Right lobe of liver (tissue), 6 donors: ENCODE measurements around the gene STK17B. TPM values are rescaled to one million over a fixed set of nuclear protein-coding genes. Genes with fewer than 3 reads are reported as not detected.

Source experiments
- ATAC-seq, 4 donors: fragments of 200-7000 bp; cut with Tn5 transposase; one replicate each; pipeline ENCODE4 v1.9.1; 2020; ENCODE audit warnings: mild to moderate bottlenecking in 4 of 4, moderate library complexity in 4 of 4
- DNase-seq, 3 donors: peaks; one replicate each; pipeline ENCODE4 v3.0.0-alpha.2; 2020
- H3K27ac ChIP-seq, 3 donors: fragments of 200-600 bp; one replicate each; pipeline ENCODE4 v1.8.0; 2022
- H3K27me3 ChIP-seq, 2 donors: fragments of 200-600 bp; one replicate each; pipeline ENCODE4 v1.8.0; 2022
- H3K36me3 ChIP-seq, 4 donors: fragments of 200-600 bp; sonication (generic) in 1 of 4; one replicate each; pipeline versions ENCODE4 v1.5.1 to v1.8.0; 2017 to 2022; ENCODE audit warnings: control low read depth in 1 of 4
- H3K4me1 ChIP-seq, 4 donors: fragments of 200-600 bp; sonication (generic) in 1 of 4; one replicate each; pipeline versions ENCODE4 v1.5.1 to v1.8.0; 2017 to 2022; ENCODE audit warnings: control low read depth in 1 of 4
- H3K4me3 ChIP-seq, 3 donors: fragments of 200-600 bp; one replicate each; pipeline ENCODE4 v1.8.0; 2022
- H3K9me3 ChIP-seq, 4 donors: fragments of 200-600 bp; sonication (generic) in 1 of 4; one replicate each; pipeline versions ENCODE4 v1.5.1 to v1.8.0; 2017 to 2022; ENCODE audit warnings: control low read depth in 1 of 4
- POLR2A ChIP-seq: fragments of 450-650 bp; IDR thresholded peaks from one replicate; pipeline ENCODE4 v1.6.1; 2017; ENCODE audit warnings: antibody characterized with exemption, mild to moderate bottlenecking
- WGBS: methylation state at CpG from one replicate; pipeline ENCODE4 v1.1.6; 2018; ENCODE audit warnings: low coverage, low lambda C conversion rate; ENCODE audit not compliant: insufficient coverage; ENCODE audit errors: missing lambda C conversion rate; 5-methylcytosine and 5-hydroxymethylcytosine counted together
- intact Hi-C, 2 donors: fragments of 100-400 bp; cut with DNase I; formaldehyde crosslinking; loops; one replicate each; pipeline versions ENCODE4 v1.11.2 to v1.14.1; 2022
- total RNA-seq, 6 experiments: library from RNA; depleted of rRNA in 2 of 6; stranded (reverse); fragments of >200 nt in 2 of 6; fragmentation: NEBNext Ultra II Directional in 3 of 6; extraction: Animal tissue kit (Norgen Biotek cat#: 25700) in 3 of 6; gene quantifications; one replicate each; pipeline versions ENCODE4 v1.1.0 to v1.2.4, GENCODE V29; 2016 to 2023
- TF ChIP-seq, protein P1 (sequence below), 4 donors: fragments of 200-600 bp in 3 of 4; fragments of 450-650 bp in 1 of 4; IDR thresholded peaks; one replicate each; pipeline versions ENCODE4 v1.5.1 to v1.8.0; 2016 to 2022; ENCODE audit warnings: antibody characterized with exemption in 4 of 4, mild to moderate bottlenecking in 2 of 4
- donor health status: DM: no; HTN: yes; CAD: no.
- donor health status: DM: no; HTN: no; CAD: no.
- donor health status: DM: no; HTN: no; CAD: no.
- donor health status: DM: no; HTN: yes; CAD: no.
- donor health status: DM: no; HTN: yes; CAD: no.

STK17B gene
- total RNA-seq, 6 experiments from 2014 or later = 1.7 to 8.7 (median 5.1) TPM

DNA sequence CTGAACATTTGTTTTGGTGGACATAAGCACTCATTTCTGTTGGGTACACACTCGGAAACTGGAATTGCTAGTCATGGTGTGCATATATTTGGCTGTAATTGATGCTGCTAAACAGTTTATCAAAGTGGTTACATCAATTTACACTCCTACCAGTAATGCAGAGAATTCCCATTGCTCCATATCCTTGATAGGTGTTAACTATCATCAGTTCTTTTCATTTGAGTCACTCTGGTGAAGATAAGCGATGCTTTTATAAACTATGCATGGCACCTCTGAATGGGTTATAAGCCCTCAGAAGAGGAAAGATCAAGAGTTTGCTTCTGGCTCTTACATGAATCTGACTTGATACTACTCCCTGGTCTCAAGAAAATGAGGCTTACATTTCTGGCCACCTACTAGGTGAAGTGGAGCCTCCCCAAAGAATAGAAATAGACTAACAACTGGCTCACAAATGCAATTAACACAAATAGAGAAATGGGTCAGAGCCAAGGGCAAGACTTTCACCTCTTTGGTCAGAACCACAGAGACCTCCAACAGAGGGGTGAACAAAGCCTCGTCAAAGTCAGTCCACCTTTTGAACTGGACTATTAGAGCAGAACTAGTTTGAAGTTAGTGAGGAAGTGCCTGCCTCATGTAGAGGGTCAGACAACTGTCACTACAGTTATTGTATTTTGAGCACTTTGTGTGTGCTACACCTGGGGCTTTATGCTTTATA is 15.0 kb upstream of the STK17B start:
- no peak overlapping the region for H3K27ac ChIP-seq
- no peak overlapping the region for H3K4me3 ChIP-seq
- no peaks in the 10 kb centered on the region for H3K36me3 ChIP-seq
- ATAC-seq = no peak
- no peaks in the 10 kb centered on the region for H3K9me3 ChIP-seq
- TF ChIP-seq, protein P1, sequence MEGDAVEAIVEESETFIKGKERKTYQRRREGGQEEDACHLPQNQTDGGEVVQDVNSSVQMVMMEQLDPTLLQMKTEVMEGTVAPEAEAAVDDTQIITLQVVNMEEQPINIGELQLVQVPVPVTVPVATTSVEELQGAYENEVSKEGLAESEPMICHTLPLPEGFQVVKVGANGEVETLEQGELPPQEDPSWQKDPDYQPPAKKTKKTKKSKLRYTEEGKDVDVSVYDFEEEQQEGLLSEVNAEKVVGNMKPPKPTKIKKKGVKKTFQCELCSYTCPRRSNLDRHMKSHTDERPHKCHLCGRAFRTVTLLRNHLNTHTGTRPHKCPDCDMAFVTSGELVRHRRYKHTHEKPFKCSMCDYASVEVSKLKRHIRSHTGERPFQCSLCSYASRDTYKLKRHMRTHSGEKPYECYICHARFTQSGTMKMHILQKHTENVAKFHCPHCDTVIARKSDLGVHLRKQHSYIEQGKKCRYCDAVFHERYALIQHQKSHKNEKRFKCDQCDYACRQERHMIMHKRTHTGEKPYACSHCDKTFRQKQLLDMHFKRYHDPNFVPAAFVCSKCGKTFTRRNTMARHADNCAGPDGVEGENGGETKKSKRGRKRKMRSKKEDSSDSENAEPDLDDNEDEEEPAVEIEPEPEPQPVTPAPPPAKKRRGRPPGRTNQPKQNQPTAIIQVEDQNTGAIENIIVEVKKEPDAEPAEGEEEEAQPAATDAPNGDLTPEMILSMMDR (IDR thresholded peaks at IDR 0.05) = no peak
- intact Hi-C loops = no loop called here
- DNase-seq = no peak
- H3K27me3 ChIP-seq = no peaks in the 10 kb centered on the region
- no peaks in the 10 kb centered on the region for H3K4me1 ChIP-seq
- 61% methylated on average over 3 of the region's 3 CpGs for WGBS

- TF ChIP-seq, protein P1 (IDR thresholded peaks at IDR 0.05) = no peak
- TF ChIP-seq POLR2A = no peak
- Histone ChIP-seq H3K27me3 (no peaks in the 10 kb centered on the region), H3K27ac (no peak overlapping the region), H3K36me3 (no peaks in the 10 kb centered on the region), H3K9me3 (no peaks in the 10 kb centered on the region), H3K4me3 (no peak overlapping the region), H3K4me1 (no peaks in the 10 kb centered on the region)
- ATAC-seq (no peak), DNase-seq (no peak)
- 75% methylated on average over 3 of the region's 3 CpGs for WGBS
- intact Hi-C loops = no loop called here
Observed at GRCh38 chr2:196184921-196185320, 13.5 kb upstream of the STK17B start.

GRCh38 chr2:196183528-196184231 is 12.3 kb upstream of the STK17B start:
- H3K9me3 ChIP-seq = no peaks in the 10 kb centered on the region
- no peak overlapping the region for H3K27ac ChIP-seq
- no peaks in the 10 kb centered on the region for H3K36me3 ChIP-seq
- ATAC-seq (no peak), DNase-seq (no peak)
- H3K27me3 ChIP-seq = no peaks in the 10 kb centered on the region
- TF ChIP-seq POLR2A = no peak
- TF ChIP-seq, protein P1 (IDR thresholded peaks at IDR 0.05) = no peak
- intact Hi-C loops = no loop called here
- WGBS = 74% methylated on average over 5 of the region's 5 CpGs
- no peaks in the 10 kb centered on the region for H3K4me1 ChIP-seq
- H3K4me3 ChIP-seq = no peak overlapping the region

DNA sequence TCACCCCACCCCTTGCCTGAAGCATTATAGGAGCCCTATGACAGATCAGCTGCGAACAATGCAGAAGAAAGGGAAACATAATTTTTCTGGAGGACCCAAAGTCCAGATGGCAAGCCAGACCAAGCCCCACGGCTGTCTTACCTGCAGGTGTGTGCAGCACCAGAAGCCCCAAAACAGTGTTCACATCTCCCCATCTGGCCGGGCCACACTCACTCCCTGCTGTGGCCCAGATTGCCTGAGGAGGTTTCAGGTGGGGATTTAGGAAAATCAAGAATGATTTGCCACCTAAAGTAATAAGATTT is 11.7 kb upstream of the STK17B start:
- H3K36me3 ChIP-seq = no peaks in the 10 kb centered on the region
- WGBS = 54% methylated on average over 3 of the region's 3 CpGs
- intact Hi-C loops = no loop called here
- no peaks in the 10 kb centered on the region for H3K4me1 ChIP-seq
- DNase-seq (no peak), ATAC-seq (no peak)
- H3K27me3 ChIP-seq = no peaks in the 10 kb centered on the region
- no peak overlapping the region for H3K4me3 ChIP-seq
- H3K27ac ChIP-seq = no peak overlapping the region
- no peak for TF ChIP-seq POLR2A
- TF ChIP-seq, protein P1 (IDR thresholded peaks at IDR 0.05) = no peak
- H3K9me3 ChIP-seq = no peaks in the 10 kb centered on the region
